ENCODE results near the gene NUFIP2.

GRCh38 chr17:29283961-29284360, 10.0 kb downstream of the NUFIP2 start:
- TF ChIP-seq EZH2 (IDR thresholded peaks at IDR 0.05; ENCODE audit: borderline replicate concordance, low read depth, low read length, severe bottlenecking), result no peak
- TF ChIP-seq, protein P1, sequence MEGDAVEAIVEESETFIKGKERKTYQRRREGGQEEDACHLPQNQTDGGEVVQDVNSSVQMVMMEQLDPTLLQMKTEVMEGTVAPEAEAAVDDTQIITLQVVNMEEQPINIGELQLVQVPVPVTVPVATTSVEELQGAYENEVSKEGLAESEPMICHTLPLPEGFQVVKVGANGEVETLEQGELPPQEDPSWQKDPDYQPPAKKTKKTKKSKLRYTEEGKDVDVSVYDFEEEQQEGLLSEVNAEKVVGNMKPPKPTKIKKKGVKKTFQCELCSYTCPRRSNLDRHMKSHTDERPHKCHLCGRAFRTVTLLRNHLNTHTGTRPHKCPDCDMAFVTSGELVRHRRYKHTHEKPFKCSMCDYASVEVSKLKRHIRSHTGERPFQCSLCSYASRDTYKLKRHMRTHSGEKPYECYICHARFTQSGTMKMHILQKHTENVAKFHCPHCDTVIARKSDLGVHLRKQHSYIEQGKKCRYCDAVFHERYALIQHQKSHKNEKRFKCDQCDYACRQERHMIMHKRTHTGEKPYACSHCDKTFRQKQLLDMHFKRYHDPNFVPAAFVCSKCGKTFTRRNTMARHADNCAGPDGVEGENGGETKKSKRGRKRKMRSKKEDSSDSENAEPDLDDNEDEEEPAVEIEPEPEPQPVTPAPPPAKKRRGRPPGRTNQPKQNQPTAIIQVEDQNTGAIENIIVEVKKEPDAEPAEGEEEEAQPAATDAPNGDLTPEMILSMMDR (IDR thresholded peaks at IDR 0.05; ENCODE audit: extremely low read depth in 1 of 2, insufficient read depth in 1 of 2, low read depth in 1 of 2, low read length in 2 of 2), result no peak
- no peak for TF ChIP-seq POLR2A (IDR thresholded peaks at IDR 0.05; ENCODE audit: low read depth, low read length)
